KBM-7 (cell line): ENCODE results near the gene GABPB2.

Experiments used
- DNase-seq: peaks from one replicate; pipeline ENCODE4 v3.0.0-alpha.2; 2015
- in situ Hi-C: fragments of 300-500 bp; cut with MboI; formaldehyde crosslinking; loops from 2 replicates; pipeline ENCODE4 v1.14.3; 2020; ENCODE audit warnings: low sequenced_read_pairs, low pct_unique_long_range_greater_than_20kb, mixed read lengths

GABPB2 gene

DNA sequence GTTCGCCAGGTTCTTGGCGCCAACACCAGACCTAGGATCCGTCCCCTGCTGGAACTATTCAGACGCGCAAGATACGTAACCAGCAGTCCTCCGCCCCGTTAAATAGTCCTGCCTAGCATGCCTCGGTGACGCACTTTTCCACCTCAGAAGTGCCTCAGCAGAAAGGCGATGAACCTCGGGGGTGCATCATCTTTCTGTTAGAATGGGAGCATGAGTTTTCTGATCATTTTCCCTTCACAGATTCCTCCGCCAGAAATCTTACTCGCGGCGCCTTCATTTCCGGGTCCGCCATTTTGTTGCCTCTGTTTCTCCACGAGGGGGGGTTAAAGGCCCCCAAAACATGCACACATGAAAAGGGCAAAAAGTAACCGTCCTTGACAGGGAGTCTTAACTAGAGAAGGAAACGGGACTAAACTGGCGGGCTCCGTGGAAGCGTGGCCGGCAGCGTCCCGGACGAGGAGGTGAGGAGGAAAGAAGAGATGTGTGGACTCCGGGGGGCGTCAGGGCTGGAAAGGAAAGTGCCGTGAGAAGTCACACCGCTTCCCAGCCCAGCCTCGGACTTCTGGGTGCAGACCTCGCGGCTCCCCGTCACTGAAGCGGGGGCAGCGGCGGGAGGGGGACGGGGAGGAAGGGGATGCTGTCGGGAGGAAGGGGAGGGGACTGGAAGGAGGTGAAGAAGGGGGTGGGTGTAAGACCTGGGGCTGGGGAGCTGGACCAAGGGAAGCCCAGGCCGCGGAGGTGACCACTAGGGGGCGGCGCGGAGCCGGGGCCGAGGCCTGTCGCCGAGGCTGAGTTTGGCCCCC lies at the start of gene GABPB2:
Gene GABPB2, plus strand, starts transcription at position 288 of the 803 bp plus-strand sequence. CDS start 17,429 bp downstream, outside the sequence.
- in situ Hi-C loops, result no loop called here
- peak; percentile 93 for DNase-seq

DNA sequence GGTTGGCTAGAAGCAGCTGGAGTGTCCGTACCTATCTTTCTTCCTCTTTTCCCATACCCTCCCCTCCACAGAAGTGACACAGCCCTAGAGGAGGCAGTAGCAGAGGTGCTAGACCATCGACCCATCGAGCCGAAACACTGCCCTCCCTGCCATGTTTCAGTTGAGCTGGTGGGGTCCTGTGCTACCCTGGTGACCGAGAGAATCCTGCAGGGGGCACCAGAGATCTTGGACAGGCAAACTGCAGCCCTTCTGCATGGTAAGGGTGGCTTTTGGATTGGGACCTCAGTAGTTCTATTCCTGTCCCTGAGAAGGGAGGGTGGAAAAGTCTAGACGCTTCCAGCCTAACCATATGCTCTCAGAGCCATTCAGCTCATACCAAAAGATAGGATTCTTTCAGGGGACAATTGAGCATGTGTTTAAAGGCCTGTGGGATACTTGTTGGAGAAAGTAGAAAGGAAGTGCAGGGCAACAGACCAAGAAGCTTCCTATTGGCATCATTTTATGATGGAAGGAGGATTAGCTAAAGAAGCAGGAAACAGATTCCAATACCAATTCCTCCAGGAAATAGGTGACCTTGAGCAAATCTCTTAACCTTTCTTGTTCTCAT lies 45.9 kb upstream of the GABPB2 start:
- peak; percentile 95 for DNase-seq
- in situ Hi-C loops, result no loop called here

DNA sequence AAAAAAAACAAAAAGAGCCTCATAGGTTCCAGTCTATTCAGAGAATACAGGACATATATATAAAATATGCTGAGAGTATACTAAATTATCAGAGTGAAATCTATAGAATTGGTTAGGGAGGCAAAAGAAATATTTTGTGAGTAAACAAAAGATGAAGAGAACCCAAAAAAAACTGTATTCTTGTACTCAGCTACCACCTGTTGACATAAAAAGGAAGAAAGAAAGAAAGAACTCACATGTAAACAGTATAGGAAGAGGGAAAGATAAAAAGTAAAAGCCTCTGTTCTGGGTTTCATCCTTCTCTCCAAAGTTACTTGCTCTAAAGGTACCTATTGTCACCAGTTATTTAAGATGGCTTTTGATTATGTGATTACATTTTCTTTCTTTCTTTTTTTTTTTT lies 44.1 kb upstream of the GABPB2 start:
- in situ Hi-C loops, result no loop called here
- no peak for DNase-seq

DNA sequence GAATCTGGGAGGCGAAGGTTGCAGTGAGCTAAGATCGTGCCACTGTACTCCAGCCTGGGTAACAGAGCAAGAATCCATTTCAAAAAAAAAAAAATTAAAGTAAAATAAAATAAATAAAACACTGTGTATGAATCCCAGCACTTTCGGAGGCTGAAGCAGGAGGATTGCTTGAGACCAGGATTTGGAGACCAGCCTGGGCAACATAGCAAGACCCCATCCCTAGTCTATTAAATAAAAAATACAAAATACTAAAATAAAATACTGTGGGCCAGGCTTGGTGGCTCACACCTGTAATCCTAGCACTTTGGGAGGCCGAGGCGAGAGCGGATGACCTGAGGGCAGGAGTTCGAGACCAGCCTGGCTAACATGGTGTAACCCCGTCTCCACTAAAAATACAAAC lies 38.4 kb upstream of the GABPB2 start:
- in situ Hi-C loops, result no loop called here
- DNase-seq, result no peak

DNA sequence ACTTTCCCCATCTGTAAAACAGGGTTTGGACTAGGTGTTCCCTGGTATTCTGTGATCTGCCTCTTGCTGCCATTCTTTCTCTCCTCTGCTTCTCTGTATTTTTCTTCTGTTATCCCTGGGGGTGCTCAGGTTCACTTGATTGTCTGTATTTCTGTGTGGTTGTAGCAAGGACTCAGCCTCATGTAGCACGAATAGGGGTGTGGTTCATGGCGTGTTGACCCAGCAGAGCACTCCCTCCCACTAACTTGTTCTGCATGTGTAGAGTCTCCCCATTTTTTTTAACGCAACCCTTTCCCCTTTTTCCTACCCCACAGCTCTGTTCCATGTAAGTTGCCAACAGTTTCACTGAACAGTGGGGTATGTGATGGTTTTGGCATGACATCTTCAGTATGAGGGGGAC lies 35.4 kb upstream of the GABPB2 start:
- in situ Hi-C loops, result no loop called here
- no peak for DNase-seq

DNA sequence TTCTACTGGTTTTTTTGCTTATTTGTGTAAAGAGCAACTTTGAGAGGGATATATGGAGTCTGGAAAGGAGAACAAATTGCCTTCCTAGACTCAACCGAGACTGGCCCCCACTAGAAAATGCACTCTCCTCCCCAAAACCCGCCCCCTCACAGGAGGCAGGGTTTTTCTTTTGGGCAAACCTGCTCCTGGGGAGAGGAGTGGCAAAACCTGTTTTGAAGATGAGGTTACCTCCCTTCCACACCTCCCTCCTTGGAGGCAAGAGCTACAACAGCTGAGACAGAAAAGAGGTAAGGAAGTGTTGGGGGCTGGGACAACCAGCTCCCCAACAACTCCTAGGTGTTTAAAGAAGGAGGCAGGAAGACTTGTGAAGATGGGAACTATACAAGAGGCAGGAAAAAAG lies 34.2 kb upstream of the GABPB2 start, which contains the start of gene BNIPL:
Gene BNIPL, plus strand, starts transcription at position 231 of the 400 bp plus-strand sequence. Its CDS starts 140 bp downstream, at position 371.
- in situ Hi-C loops, result no loop called here
- no peak for DNase-seq

DNA sequence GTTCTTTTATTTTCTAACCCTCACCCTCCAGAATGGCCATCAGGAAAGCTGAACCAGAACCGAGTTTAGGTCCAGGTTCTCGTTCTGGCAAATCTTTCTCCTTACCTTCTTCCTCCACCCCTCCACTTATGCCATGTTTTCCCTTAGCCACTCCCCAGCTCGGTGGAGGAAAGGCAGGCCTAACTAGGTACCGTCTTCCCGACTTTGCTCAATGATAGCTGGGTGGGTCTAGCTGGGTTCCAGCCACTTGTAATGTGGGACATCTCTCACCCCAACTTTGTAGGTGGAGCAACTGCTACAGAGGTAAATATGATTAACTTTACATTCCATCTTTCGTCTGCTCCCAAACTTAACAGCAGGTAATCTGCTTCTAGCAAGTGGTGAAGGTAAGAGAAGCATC lies 33.5 kb upstream of the GABPB2 start:
- DNase-seq, result no peak
- in situ Hi-C loops, result no loop called here

DNA sequence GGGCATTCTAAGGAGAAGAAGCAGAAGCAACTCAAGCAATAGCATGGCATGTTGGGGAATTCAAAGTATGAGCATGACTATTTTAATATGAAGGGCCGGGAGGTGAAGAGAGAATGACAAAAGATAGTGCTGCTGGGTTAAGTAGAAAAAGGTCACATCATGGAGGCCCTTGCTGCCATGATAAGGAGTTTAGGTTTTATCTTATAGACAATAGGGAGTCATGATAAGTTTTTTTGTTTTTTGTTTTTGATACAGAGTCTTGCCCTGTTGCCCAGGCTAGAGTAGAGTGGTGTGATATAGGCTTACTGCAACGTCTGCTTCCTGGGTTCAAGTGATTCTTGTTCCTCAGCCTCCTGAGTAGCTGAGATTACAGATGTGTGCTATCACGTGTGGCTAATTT lies 31.0 kb upstream of the GABPB2 start:
- in situ Hi-C loops, result no loop called here
- no peak for DNase-seq

DNA sequence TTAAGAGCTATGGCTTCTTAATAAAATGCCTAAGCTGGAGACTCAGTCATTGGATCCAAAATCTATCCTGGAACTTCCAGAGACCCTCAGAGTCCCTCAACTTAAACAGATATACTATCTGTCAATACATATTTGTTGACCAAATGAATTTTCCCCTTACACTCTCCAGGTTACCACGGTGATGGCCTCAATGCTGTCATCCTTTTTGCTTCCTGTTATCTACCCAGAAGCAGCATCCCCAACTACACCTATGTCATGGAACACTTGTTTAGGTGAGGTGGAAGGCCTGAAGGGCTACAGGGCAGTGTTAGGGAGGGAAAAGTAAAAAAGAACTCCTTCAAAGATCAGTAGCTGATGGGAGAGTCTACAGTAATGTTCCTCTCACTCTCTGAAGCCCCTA lies 27.4 kb upstream of the GABPB2 start:
- DNase-seq, result no peak
- in situ Hi-C loops, result no loop called here

DNA sequence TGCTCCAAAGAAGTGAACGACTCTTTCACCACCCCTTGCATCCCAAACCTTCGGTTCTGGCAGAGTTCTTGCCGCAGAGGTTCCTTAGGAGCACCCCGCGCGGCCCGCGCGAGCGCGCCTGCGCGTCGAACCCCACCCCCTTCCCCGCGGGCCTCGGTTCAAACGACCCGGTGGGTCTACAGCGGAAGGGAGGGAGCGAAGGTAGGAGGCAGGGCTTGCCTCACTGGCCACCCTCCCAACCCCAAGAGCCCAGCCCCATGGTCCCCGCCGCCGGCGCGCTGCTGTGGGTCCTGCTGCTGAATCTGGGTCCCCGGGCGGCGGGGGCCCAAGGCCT lies 23.0 kb upstream of the GABPB2 start, which contains the start of gene C1orf56:
Gene C1orf56, plus strand, starts transcription at position 161 of the 334 bp plus-strand sequence. Its CDS starts 97 bp downstream, at position 258.
- in situ Hi-C loops, result no loop called here
- DNase-seq, result peak; percentile 71

DNA sequence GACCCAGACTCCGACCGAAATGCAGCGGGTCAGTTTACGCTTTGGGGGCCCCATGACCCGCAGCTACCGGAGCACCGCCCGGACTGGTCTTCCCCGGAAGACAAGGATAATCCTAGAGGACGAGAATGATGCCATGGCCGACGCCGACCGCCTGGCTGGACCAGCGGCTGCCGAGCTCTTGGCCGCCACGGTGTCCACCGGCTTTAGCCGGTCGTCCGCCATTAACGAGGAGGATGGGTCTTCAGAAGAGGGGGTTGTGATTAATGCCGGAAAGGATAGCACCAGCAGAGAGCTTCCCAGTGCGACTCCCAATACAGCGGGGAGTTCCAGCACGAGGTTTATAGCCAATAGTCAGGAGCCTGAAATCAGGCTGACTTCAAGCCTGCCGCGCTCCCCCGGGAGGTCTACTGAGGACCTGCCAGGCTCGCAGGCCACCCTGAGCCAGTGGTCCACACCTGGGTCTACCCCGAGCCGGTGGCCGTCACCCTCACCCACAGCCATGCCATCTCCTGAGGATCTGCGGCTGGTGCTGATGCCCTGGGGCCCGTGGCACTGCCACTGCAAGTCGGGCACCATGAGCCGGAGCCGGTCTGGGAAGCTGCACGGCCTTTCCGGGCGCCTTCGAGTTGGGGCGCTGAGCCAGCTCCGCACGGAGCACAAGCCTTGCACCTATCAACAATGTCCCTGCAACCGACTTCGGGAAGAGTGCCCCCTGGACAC lies 22.5 kb upstream of the GABPB2 start:
- peak; percentile 84 for DNase-seq
- in situ Hi-C loops, result no loop called here

DNA sequence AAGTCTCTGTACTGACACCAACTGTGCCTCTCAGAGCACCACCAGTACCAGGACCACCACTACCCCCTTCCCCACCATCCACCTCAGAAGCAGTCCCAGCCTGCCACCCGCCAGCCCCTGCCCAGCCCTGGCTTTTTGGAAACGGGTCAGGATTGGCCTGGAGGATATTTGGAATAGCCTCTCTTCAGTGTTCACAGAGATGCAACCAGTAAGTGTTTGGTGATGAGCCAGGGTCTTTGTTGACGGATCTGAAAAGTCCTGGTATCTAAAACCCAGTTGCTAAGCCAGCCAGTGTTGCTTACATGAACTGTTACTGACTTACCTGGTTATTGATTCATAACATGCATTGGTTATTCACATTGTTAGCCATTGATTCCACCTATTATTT lies 21.9 kb upstream of the GABPB2 start:
- DNase-seq, result no peak

DNA sequence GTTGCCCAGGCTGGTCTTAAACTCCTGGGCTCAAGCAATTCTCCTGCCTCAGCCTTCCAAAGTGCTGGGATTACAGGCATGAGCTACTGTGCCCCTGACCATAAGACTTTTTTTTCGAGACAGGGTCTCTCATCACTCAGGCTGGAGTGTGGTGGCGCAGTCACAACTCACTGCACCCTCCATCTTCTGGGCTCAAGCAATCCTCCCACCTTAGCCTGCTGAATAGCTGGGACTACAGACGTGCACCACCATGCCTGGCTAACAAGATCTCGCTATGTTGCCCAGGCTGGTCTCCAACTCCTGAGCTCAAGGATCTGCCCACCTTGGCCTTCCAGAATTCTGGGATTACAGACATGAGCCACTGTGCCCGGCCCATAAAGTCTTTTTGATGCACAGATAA lies 21.1 kb upstream of the GABPB2 start:
- in situ Hi-C loops, result no loop called here
- DNase-seq, result no peak

More for the DNA sequence above, 21.9 kb upstream of the GABPB2 start:
- in situ Hi-C loops, result no loop called here

DNA sequence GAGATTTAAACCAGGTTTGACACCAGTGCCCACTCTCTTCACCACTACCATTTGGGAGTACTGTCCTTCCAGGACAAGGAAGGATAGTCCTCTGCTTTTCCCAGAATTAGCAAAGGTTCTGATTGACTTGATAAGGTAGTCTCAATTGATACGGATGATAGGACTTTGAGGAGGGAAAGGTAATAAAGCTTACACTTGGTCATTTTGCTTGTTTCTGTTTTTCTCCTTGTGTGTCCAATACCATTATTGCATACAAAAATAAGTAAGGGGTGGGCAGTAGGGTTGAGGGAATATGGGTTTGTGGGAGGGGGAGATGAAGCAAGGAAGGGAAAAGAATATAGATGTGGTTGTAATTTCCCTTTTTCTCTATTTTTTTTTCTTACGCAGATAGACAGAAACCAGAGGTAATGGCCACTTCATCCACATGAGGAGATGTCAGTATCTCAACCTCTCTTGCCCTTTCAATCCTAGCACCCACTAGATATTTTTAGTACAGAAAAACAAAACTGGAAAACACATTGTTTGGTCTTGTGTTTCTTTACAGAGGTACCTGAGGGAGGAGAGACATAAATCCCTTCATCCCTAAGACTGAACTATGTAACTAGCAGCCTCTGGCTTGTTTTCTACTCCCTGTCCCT lies 20.4 kb upstream of the GABPB2 start:
- in situ Hi-C loops, result no loop called here
- DNase-seq, result no peak

DNA sequence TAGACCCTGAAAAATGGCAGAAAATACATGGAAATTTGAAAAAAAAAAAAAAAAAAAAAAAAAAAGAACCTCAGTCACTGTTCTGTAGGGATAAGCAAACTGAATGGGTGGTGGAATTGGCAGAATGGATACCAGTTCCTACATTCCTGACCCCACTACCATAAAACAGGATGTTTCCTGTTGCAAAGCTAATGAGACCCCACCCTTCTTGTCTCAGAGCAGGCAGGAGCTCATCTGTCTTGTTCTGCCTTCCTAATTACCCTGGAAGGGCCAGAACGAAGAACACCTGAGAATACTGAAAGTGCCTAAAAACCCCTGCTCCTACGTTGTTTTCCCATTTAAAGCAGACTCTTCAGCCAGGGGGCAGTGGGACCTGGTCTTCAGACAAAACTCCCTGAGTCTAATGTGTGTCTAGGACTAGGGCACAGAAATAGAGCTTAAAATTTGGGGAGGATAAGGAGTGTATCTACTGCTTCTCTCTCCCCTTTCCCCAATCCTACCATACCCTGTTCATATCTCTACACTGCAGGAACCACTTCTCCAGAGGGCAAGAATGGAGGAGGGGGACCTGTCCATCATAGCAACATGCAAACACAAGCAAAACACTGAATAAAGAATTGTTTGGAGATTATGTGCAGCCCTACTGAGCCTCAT lies 19.1 kb upstream of the GABPB2 start:
- no peak for DNase-seq
- in situ Hi-C loops, result no loop called here

DNA sequence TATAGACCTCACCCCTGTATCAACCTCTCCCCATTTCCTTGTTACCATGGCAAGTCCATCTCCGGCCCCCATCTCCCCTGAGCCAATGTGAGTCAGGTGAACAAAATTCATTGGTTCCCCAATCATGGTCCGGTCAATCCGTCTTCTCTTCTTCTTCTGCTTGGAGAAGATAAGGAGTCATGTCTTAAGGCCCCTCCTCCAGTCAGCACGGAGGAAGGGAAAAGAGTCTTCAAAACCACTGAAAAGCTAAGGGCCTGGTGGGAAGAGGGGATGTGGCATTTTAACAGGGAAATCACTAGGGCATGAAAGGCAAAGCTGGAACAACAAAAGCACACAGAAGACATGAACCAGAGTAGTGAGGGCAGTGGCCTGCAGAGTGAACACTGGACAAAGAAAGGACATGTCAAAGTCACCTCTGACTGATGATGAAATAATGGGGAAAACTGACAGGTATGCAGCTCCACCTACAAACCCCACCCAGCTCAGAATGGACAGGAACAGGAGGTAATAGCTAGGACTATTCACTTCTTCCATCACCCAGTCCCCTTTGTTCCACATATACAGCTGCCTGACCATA lies 15.5 kb upstream of the GABPB2 start:
- in situ Hi-C loops, result no loop called here
- no peak for DNase-seq

DNA sequence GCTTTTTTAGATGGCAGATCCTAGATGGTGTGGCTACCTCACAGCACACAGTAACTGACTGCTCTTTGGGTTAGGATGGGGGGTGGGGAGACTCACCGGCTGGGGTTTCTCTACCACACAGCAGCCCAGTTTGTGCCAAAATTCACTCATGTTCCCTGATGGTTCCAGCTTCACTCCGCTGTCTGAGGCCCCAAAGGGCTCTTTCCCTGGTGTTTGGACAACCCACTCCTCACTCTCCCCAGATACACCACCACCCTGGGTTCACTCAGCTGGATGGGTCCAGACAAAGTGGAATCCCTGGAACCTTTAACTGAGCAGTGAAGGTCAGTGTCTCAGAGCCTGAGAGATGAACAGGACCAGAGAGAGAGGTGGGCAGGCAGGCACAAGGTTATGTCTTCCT lies 15.0 kb upstream of the GABPB2 start:
- in situ Hi-C loops, result no loop called here

DNA sequence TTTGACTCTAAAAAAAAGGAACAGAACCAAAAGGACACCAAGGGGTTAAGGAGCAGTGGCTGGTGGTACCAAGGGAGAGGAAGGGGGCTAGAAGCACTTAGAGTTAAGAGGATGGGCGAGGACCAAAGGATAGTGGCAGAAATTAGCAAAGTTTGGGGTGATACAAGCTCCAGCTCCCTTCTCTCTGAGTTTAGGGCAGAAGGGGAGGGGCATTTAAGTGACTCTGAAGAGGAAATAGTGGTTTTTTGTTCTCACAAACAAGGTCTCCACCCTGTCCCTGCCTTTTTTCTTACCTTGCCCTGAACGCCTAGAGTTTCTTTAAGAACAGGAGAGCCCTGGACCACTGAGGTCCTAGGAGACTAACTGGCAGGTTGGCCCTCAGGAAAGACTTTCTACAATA lies 14.4 kb upstream of the GABPB2 start:
- in situ Hi-C loops, result no loop called here
- DNase-seq, result peak; percentile 53

More for the DNA sequence above, 15.0 kb upstream of the GABPB2 start:
- DNase-seq, result no peak

DNA sequence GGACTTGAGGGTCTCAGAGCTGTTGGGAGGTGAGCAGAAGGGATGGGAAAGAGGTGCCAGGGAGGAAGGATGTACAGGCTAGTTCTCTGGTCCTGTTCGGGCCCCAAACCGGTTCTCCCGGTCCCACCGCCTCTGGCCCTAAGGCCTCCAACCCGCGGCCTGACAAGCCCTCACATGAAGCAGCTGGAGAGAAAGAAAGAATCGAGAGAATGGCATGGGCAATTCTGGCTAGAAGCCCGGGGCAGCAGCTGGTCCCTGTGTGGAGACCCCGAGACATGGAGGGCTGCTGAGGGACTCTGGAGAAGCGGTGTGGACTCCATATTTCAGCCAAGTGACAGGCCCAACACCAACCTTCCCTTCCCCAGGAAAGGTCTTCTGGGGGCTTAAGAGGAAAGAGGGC lies 11.9 kb upstream of the GABPB2 start:
- DNase-seq, result no peak
- in situ Hi-C loops, result no loop called here
